Kidney epithelial cell (primary cell): ENCODE results near the gene SMIM13. TPM values are rescaled to one million over a fixed set of nuclear protein-coding genes. Genes with fewer than 3 reads are reported as not detected.
A peak's percentile ranks its signal among the peaks of the same experiment; 100 is the strongest.

Experiments used
- DNase-seq: peaks from one replicate; pipeline ENCODE4 v3.0.0-alpha.2; 2010; ENCODE audit warnings: low read depth
- H3K27me3 ChIP-seq: 2 replicates; pipeline ENCODE4 v1.6.0; 2011; ENCODE audit warnings: low read length; ENCODE audit not compliant: control insufficient read depth, insufficient read depth
- H3K36me3 ChIP-seq: 2 replicates; pipeline ENCODE4 v1.5.1; 2011; ENCODE audit warnings: low read length; ENCODE audit not compliant: control insufficient read depth, insufficient read depth
- H3K4me3 ChIP-seq: 2 replicates; pipeline ENCODE4 v1.5.1; 2011; ENCODE audit warnings: low read depth, mild to moderate bottlenecking, control low read depth, low read length
- CTCF ChIP-seq: IDR thresholded peaks from 2 replicates; pipeline ENCODE4 v1.5.1; 2011; ENCODE audit warnings: mild to moderate bottlenecking, moderate library complexity, low read length, control low read depth, inconsistent platforms; ENCODE audit not compliant: insufficient read depth, poor library complexity, severe bottlenecking
- total RNA-seq: library from RNA; depleted of rRNA; stranded (reverse); fragments of >200 nt; gene quantifications from 2 replicates; pipeline ENCODE4 v1.2.3, GENCODE V29; 2015

Gene SMIM13
- total RNA-seq, 1 donor from 2014 or later = 18.5 TPM

- TF ChIP-seq CTCF = peak; percentile 94
- Histone ChIP-seq H3K27me3 (no peaks in the 10 kb centered on the region), H3K4me3 (no peak overlapping the region), H3K36me3 (no peaks in the 10 kb centered on the region)
- no peak for DNase-seq
These were observed 50.8 kb downstream of the SMIM13 start for GRCh38 chr6:11144393-11144851.

- no peak for DNase-seq
- H3K27me3 ChIP-seq = no peaks in the 10 kb centered on the region
- TF ChIP-seq CTCF = no peak
- H3K4me3 ChIP-seq = no peak overlapping the region
- H3K36me3 ChIP-seq = no peaks in the 10 kb centered on the region
These were observed 52.6 kb downstream of the SMIM13 start for GRCh38 chr6:11146117-11146826.

- H3K27me3 ChIP-seq = no peaks in the 10 kb centered on the region
- TF ChIP-seq CTCF = no peak
- H3K4me3 ChIP-seq = no peak overlapping the region
- no peak for DNase-seq
- no peaks in the 10 kb centered on the region for H3K36me3 ChIP-seq
These were observed 55.9 kb downstream of the SMIM13 start for GRCh38 chr6:11149551-11149950.

- no peaks in the 10 kb centered on the region for H3K27me3 ChIP-seq
- TF ChIP-seq CTCF = no peak
- no peak for DNase-seq
These were observed 57.9 kb downstream of the SMIM13 start for GRCh38 chr6:11151488-11151887.

GRCh38 chr6:11152581-11152980, 58.9 kb downstream of the SMIM13 start:
- no peak for DNase-seq
- Histone ChIP-seq H3K36me3 (no peaks in the 10 kb centered on the region), H3K27me3 (no peaks in the 10 kb centered on the region), H3K4me3 (no peak overlapping the region)
- TF ChIP-seq CTCF = no peak

More at GRCh38 chr6:11151488-11151887, 57.9 kb downstream of the SMIM13 start:
- H3K36me3 ChIP-seq = no peaks in the 10 kb centered on the region
- H3K4me3 ChIP-seq = no peak overlapping the region

- no peaks in the 10 kb centered on the region for H3K36me3 ChIP-seq
- DNase-seq = no peak
- TF ChIP-seq CTCF = no peak
- no peak overlapping the region for H3K4me3 ChIP-seq
- H3K27me3 ChIP-seq = no peaks in the 10 kb centered on the region
These were observed 59.8 kb downstream of the SMIM13 start for GRCh38 chr6:11153447-11153846.
